ENCODE data around the gene SEPTIN8. TPM values are rescaled to one million over a fixed set of nuclear protein-coding genes. Genes with fewer than 3 reads are reported as not detected.

SEPTIN8 gene
- total and polyA plus RNA-seq, 2 of the 13 experiments (the other 11 are each of a cell fraction or from before 2014, with no cell fraction given): 41.4 to 49.9 TPM

DNA sequence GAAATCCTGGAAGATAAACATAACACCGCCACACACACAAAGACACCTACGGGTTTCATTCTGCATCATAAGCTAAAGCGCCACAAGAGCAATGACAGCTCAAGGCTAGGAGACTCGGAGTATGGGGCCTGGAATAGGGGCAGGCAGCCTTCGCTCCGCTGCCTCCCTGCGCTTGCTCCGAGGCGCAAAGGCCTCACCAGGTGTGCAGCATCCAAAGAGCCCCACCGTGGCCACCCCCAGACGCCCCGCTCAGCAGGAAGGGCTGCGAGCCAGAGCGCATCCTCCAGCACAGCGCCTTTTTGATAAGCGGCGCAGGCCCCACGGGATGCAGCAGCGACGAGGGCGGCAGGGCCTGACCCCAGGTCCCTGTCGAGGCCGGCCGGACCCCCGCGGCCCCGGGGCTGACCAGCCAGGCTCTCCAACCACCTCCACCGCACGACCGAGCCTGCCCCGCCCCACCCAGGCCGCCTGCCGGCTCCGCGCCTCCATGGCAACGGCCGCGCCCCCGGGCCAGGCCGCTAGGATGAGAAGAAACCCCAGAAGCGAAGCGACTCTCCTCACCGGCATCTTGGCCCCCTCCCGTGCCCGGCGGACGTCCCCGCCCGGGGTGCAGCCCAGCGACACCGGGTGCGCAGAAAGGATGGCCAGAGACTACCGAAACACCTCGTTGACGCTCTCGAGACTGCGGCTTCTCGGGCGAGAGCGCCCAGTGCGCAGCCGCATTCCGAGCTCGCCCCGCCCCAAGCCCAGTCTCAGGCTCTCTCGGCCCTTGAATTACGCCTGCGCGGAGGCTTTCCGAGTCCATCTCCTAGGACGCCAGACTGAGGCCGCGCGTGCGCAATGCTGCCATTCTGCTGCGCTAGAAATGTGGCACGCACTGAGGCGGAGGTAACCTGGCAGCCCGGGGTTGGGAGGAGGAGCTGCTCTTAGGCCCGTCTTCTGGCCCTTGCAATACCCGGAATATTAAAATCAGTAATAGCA lies 39.9 kb downstream of the SEPTIN8 start, which contains the start of gene KIF3A (continued):
- TF ChIP-seq, protein P1, sequence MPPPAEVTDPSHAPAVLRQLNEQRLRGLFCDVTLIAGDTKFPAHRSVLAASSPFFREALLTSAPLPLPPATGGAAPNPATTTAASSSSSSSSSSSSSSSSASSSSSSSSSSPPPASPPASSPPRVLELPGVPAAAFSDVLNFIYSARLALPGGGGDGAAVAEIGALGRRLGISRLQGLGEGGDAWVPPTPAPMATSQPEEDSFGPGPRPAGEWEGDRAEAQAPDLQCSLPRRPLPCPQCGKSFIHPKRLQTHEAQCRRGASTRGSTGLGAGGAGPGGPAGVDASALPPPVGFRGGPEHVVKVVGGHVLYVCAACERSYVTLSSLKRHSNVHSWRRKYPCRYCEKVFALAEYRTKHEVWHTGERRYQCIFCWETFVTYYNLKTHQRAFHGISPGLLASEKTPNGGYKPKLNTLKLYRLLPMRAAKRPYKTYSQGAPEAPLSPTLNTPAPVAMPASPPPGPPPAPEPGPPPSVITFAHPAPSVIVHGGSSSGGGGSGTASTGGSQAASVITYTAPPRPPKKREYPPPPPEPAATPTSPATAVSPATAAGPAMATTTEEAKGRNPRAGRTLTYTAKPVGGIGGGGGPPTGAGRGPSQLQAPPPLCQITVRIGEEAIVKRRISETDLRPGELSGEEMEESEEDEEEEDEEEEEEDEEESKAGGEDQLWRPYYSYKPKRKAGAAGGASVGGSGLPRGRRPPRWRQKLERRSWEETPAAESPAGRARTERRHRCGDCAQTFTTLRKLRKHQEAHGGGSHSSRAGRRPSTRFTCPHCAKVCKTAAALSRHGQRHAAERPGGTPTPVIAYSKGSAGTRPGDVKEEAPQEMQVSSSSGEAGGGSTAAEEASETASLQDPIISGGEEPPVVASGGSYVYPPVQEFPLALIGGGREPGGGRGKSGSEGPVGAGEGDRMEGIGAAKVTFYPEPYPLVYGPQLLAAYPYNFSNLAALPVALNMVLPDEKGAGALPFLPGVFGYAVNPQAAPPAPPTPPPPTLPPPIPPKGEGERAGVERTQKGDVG (CRISPR knock-in tag; IDR thresholded peaks at IDR 0.05; ENCODE audit: borderline replicate concordance): no peak
- TF ChIP-seq ZNF230 (CRISPR knock-in tag; IDR thresholded peaks at IDR 0.05): no peak
- TF ChIP-seq, protein P2, sequence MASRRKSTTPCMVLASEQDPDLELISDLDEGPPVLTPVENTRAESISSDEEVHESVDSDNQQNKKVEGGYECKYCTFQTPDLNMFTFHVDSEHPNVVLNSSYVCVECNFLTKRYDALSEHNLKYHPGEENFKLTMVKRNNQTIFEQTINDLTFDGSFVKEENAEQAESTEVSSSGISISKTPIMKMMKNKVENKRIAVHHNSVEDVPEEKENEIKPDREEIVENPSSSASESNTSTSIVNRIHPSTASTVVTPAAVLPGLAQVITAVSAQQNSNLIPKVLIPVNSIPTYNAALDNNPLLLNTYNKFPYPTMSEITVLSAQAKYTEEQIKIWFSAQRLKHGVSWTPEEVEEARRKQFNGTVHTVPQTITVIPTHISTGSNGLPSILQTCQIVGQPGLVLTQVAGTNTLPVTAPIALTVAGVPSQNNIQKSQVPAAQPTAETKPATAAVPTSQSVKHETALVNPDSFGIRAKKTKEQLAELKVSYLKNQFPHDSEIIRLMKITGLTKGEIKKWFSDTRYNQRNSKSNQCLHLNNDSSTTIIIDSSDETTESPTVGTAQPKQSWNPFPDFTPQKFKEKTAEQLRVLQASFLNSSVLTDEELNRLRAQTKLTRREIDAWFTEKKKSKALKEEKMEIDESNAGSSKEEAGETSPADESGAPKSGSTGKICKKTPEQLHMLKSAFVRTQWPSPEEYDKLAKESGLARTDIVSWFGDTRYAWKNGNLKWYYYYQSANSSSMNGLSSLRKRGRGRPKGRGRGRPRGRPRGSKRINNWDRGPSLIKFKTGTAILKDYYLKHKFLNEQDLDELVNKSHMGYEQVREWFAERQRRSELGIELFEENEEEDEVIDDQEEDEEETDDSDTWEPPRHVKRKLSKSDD (CRISPR knock-in tag; IDR thresholded peaks at IDR 0.05; ENCODE audit: low read depth): no peak
- TF ChIP-seq XRCC5 (optimal IDR thresholded peaks at IDR 0.05; ENCODE audit: low read length): peak; percentile 17
- TF ChIP-seq, protein P3, sequence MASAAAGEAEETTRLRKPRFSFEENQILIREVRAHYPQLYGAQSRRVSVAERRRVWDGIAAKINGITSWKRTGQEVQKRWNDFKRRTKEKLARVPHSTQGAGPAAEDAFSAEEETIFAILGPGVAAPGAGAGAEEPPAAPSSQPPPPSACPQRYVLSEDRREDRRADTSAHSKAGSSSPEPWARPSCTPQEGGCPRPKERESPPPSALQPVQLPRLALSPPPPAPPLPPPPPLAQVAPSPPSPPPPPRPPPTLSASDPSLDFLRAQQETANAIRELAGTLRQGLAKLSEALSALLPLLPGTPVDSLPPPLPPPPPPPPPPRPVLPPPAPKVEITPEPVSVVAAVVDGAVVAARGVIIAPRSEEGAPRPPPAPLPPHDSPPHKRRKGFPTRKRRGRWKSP (CRISPR knock-in tag; IDR thresholded peaks at IDR 0.05): peak; percentile 94
- TF ChIP-seq ZNF674 (CRISPR knock-in tag; IDR thresholded peaks at IDR 0.05; ENCODE audit: low read depth): 0 out of 2 replicates have a peak, but pooled peaks have one; percentile 38
- peak; percentile 61; the same call in 1 of the 2 replicates for TF ChIP-seq ZNF768 (CRISPR knock-in tag; IDR thresholded peaks at IDR 0.05)
- peak; percentile 66 for TF ChIP-seq POLR2AphosphoS5 (IDR thresholded peaks at IDR 0.05; ENCODE audit: low read depth, low read length)
- TF ChIP-seq POGZ (CRISPR knock-in tag; IDR thresholded peaks at IDR 0.05): peak; percentile 15; the same call in 1 of the 2 replicates
- TF ChIP-seq ZNF841 (CRISPR knock-in tag; IDR thresholded peaks at IDR 0.05; ENCODE audit: borderline replicate concordance): no peak
- TF ChIP-seq KLF16 (CRISPR knock-in tag; IDR thresholded peaks at IDR 0.05): peak in 1 of 2 experiments; percentile 53; a peak in 1 of 4 replicates
- no peak for TF ChIP-seq KAT2B (IDR thresholded peaks at IDR 0.05; ENCODE audit: borderline replicate concordance, low read depth, low read length)
- peak; percentile 51; the same call in 1 of the 2 replicates for TF ChIP-seq KMT2A (CRISPR knock-in tag; IDR thresholded peaks at IDR 0.05)
- TF ChIP-seq, protein P4, sequence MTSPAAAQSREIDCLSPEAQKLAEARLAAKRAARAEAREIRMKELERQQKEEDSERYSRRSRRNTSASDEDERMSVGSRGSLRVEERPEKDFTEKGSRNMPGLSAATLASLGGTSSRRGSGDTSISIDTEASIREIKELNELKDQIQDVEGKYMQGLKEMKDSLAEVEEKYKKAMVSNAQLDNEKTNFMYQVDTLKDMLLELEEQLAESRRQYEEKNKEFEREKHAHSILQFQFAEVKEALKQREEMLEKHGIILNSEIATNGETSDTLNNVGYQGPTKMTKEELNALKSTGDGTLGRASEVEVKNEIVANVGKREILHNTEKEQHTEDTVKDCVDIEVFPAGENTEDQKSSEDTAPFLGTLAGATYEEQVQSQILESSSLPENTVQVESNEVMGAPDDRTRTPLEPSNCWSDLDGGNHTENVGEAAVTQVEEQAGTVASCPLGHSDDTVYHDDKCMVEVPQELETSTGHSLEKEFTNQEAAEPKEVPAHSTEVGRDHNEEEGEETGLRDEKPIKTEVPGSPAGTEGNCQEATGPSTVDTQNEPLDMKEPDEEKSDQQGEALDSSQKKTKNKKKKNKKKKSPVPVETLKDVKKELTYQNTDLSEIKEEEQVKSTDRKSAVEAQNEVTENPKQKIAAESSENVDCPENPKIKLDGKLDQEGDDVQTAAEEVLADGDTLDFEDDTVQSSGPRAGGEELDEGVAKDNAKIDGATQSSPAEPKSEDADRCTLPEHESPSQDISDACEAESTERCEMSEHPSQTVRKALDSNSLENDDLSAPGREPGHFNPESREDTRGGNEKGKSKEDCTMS (CRISPR knock-in tag; conservative IDR thresholded peaks at IDR 0.05): no peak
- no peak for TF ChIP-seq ZNF24 (IDR thresholded peaks at IDR 0.05)
- TF ChIP-seq FOXO1 (CRISPR knock-in tag; IDR thresholded peaks at IDR 0.05): no peak
- no peak for TF ChIP-seq ZNF746 (CRISPR knock-in tag; IDR thresholded peaks at IDR 0.05)

All from HepG2 (cell line).